Measurements from ENCODE around the gene ITGAL.
"Not testable (repeated sequence)": the region's sequence is repeated elsewhere in the genome, so short reads cannot be mapped to it uniquely, and the experiment has no call there.

The ITGAL gene

GRCh38 chr16:30457256-30457655, 15.3 kb upstream of the ITGAL start:
- in situ Hi-C loops (cut with MboI; ENCODE audit: low sequenced_read_pairs): no loop called here

GRCh38 chr16:30457743-30458560, 14.6 kb upstream of the ITGAL start:
- in situ Hi-C loops (cut with MboI; ENCODE audit: low sequenced_read_pairs): no loop called here

GRCh38 chr16:30458561-30459394, 13.8 kb upstream of the ITGAL start:
- in situ Hi-C loops (cut with MboI; ENCODE audit: low sequenced_read_pairs): no loop called here

GRCh38 chr16:30459456-30459855, 13.1 kb upstream of the ITGAL start:
- in situ Hi-C loops (cut with MboI; ENCODE audit: low sequenced_read_pairs): no loop called here

- in situ Hi-C loops (cut with MboI; ENCODE audit: low sequenced_read_pairs): not testable (repeated sequence)
Observed at GRCh38 chr16:30461426-30461825, 11.1 kb upstream of the ITGAL start.

GRCh38 chr16:30464078-30464477, 8.5 kb upstream of the ITGAL start:
- in situ Hi-C loops (cut with MboI; ENCODE audit: low sequenced_read_pairs): no loop called here

GRCh38 chr16:30470170-30470512, 2.4 kb upstream of the ITGAL start:
- in situ Hi-C loops (cut with MboI; ENCODE audit: low sequenced_read_pairs): no loop called here

- in situ Hi-C loops (cut with MboI; ENCODE audit: low sequenced_read_pairs): no loop called here
Observed at GRCh38 chr16:30470632-30470995, 1.9 kb upstream of the ITGAL start.

- in situ Hi-C loops (cut with MboI; ENCODE audit: low sequenced_read_pairs): no loop called here
Observed at GRCh38 chr16:30473231-30474073, 910 bp downstream of the ITGAL start.

- in situ Hi-C loops (cut with MboI; ENCODE audit: low sequenced_read_pairs): no loop called here
Observed at GRCh38 chr16:30474074-30474452, 1.5 kb downstream of the ITGAL start.

GRCh38 chr16:30474684-30475083, 2.1 kb downstream of the ITGAL start:
- in situ Hi-C loops (cut with MboI; ENCODE audit: low sequenced_read_pairs): no loop called here

- in situ Hi-C loops (cut with MboI; ENCODE audit: low sequenced_read_pairs): no loop called here
Observed at GRCh38 chr16:30476991-30477390, 4.4 kb downstream of the ITGAL start.

GRCh38 chr16:30477773-30478172, 5.2 kb downstream of the ITGAL start:
- in situ Hi-C loops (cut with MboI; ENCODE audit: low sequenced_read_pairs): not testable (repeated sequence)

- in situ Hi-C loops (cut with MboI; ENCODE audit: low sequenced_read_pairs): no loop called here
Observed at GRCh38 chr16:30478766-30479478, 6.4 kb downstream of the ITGAL start.

- in situ Hi-C loops (cut with MboI; ENCODE audit: low sequenced_read_pairs): no loop called here
Observed at GRCh38 chr16:30481381-30481780, 8.8 kb downstream of the ITGAL start.

- in situ Hi-C loops (cut with MboI; ENCODE audit: low sequenced_read_pairs): no loop called here
Observed at GRCh38 chr16:30482366-30482765, 9.8 kb downstream of the ITGAL start.

GRCh38 chr16:30484887-30485286, 12.3 kb downstream of the ITGAL start:
- in situ Hi-C loops (cut with MboI; ENCODE audit: low sequenced_read_pairs): no loop called here

- in situ Hi-C loops (cut with MboI; ENCODE audit: low sequenced_read_pairs): no loop called here
Observed at GRCh38 chr16:30485818-30486436, 13.4 kb downstream of the ITGAL start.

- in situ Hi-C loops (cut with MboI; ENCODE audit: low sequenced_read_pairs): no loop called here
Observed at GRCh38 chr16:30488764-30489605, 16.4 kb downstream of the ITGAL start.
